WTC11 (cell line): ENCODE results near the gene SRPRA. TPM values are rescaled to one million over a fixed set of nuclear protein-coding genes. Genes with fewer than 3 reads are reported as not detected.
A peak's percentile ranks its signal among the peaks of the same experiment; 100 is the strongest.

Experiments used
- ATAC-seq: fragments of 200-7000 bp; cut with Tn5 transposase; 2 replicates; pipeline ENCODE4 v1.10.0; 2021; ENCODE audit warnings: mild to moderate bottlenecking, moderate library complexity
- CTCF ChIA-PET: fragments of 300-600 bp; sonication (Branson Sonifier 250); formaldehyde crosslinking; loops from one replicate; lab custom pipeline; 2021; ENCODE audit warnings: antibody characterized with exemption; lab: Charles Lee
- POLR2A ChIA-PET: fragments of 350-600 bp; sonication (Branson Sonifier 250); formaldehyde crosslinking; loops from one replicate; lab custom pipeline; 2021; ENCODE audit warnings: antibody characterized with exemption; lab: Charles Lee
- DNase-seq: peaks from one replicate; pipeline ENCODE4 v3.0.0; 2021; ENCODE audit warnings: low spot score
- H3K27ac Mint-ChIP-seq: 2 replicates; pipeline ENCODE4 v1.8.0; 2021; ENCODE audit warnings: mixed read lengths
- H3K27me3 Mint-ChIP-seq: 2 replicates; pipeline ENCODE4 v1.8.0; 2021; ENCODE audit warnings: low read depth, mild to moderate bottlenecking, moderate library complexity, mixed read lengths
- H3K36me3 Mint-ChIP-seq: 2 replicates; pipeline ENCODE4 v1.8.0; 2021; ENCODE audit warnings: mixed read lengths
- H3K4me1 Mint-ChIP-seq: 2 replicates; pipeline ENCODE4 v1.8.0; 2022; ENCODE audit warnings: mixed read lengths
- H3K4me3 Mint-ChIP-seq: 2 replicates; pipeline ENCODE4 v1.8.0; 2021; ENCODE audit warnings: mild to moderate bottlenecking, moderate library complexity, mixed read lengths
- H3K9me3 Mint-ChIP-seq: 2 replicates; pipeline ENCODE4 v1.8.0; 2021; ENCODE audit warnings: mixed read lengths
- AR ChIP-seq: fragments of 250-450 bp; sonication (Bioruptor Pico); IDR thresholded peaks from 2 replicates; pipeline ENCODE4 v1.9.0; 2021; ENCODE audit warnings: mild to moderate bottlenecking
- ATF1 ChIP-seq: sonication (generic); formaldehyde crosslinking; IDR thresholded peaks from 2 replicates; pipeline ENCODE4 v1.8.1; 2023; ENCODE audit warnings: mild to moderate bottlenecking, moderate library complexity, missing genetic modification reagents
- ELF4 ChIP-seq: sonication (generic); formaldehyde crosslinking; IDR thresholded peaks from 2 replicates; pipeline ENCODE4 v1.8.1; 2022; ENCODE audit warnings: low read depth, mild to moderate bottlenecking, moderate library complexity, missing genetic modification reagents
- EMX1 ChIP-seq: fragments of 250-450 bp; sonication (Bioruptor Pico); IDR thresholded peaks from 2 replicates; pipeline ENCODE4 v1.8.0; 2021; ENCODE audit warnings: mild to moderate bottlenecking
- JUN ChIP-seq: sonication (generic); formaldehyde crosslinking; IDR thresholded peaks from 2 replicates; pipeline ENCODE4 v1.8.0; 2023; ENCODE audit warnings: mild to moderate bottlenecking, missing genetic modification reagents
- NR1H2 ChIP-seq: sonication (generic); formaldehyde crosslinking; IDR thresholded peaks from 2 replicates; pipeline ENCODE4 v1.9.0; 2021; ENCODE audit warnings: mild to moderate bottlenecking, moderate library complexity, missing genetic modification reagents
- PREB ChIP-seq: sonication (generic); formaldehyde crosslinking; IDR thresholded peaks from 2 replicates; pipeline ENCODE4 v1.8.1; 2022; ENCODE audit warnings: mild to moderate bottlenecking, missing genetic modification reagents, moderate library complexity, borderline replicate concordance
- SMAD3 ChIP-seq: sonication (generic); formaldehyde crosslinking; IDR thresholded peaks from 2 replicates; pipeline ENCODE4 v1.8.0; 2022; ENCODE audit warnings: missing genetic modification reagents, mild to moderate bottlenecking, borderline replicate concordance
- TCF7 ChIP-seq: sonication (generic); formaldehyde crosslinking; IDR thresholded peaks from 2 replicates; pipeline ENCODE4 v1.8.0; 2022; ENCODE audit warnings: mild to moderate bottlenecking, low read depth, missing genetic modification reagents, moderate library complexity
- ZNF138 ChIP-seq: sonication (generic); formaldehyde crosslinking; conservative IDR thresholded peaks from 2 replicates; pipeline ENCODE4 v1.8.1; 2022; ENCODE audit warnings: mild to moderate bottlenecking, moderate library complexity, missing genetic modification reagents
- ZNF219 ChIP-seq: sonication (generic); formaldehyde crosslinking; IDR thresholded peaks from 2 replicates; pipeline ENCODE4 v1.8.0; 2023; ENCODE audit warnings: missing genetic modification reagents, mild to moderate bottlenecking, borderline replicate concordance
- ZNF532 ChIP-seq: fragments of 250-450 bp; sonication (Bioruptor Pico); IDR thresholded peaks from 2 replicates; pipeline ENCODE4 v1.9.0; 2021; ENCODE audit warnings: mild to moderate bottlenecking, borderline replicate concordance
- total RNA-seq: library from RNA; stranded (reverse); gene quantifications from 3 replicates; pipeline ENCODE4 v1.2.3, GENCODE V29; 2021
- TF ChIP-seq, protein P1 (sequence below): fragments of 250-450 bp; sonication (Bioruptor Pico); IDR thresholded peaks from 2 replicates; pipeline ENCODE4 v1.9.0; 2021; ENCODE audit warnings: mild to moderate bottlenecking
- TF ChIP-seq, protein P2 (sequence below): sonication (generic); formaldehyde crosslinking; IDR thresholded peaks from 2 replicates; pipeline ENCODE4 v1.8.1; 2022; ENCODE audit warnings: mild to moderate bottlenecking, moderate library complexity, missing genetic modification reagents
- TF ChIP-seq, protein P3 (sequence below): sonication (generic); formaldehyde crosslinking; IDR thresholded peaks from 2 replicates; pipeline ENCODE4 v1.8.1; 2023; ENCODE audit warnings: mild to moderate bottlenecking, missing genetic modification reagents, moderate library complexity
- TF ChIP-seq, protein P4 (sequence below): sonication (generic); formaldehyde crosslinking; conservative IDR thresholded peaks from 2 replicates; pipeline ENCODE4 v1.8.1; 2022; ENCODE audit warnings: mild to moderate bottlenecking, missing genetic modification reagents

The SRPRA gene
- total RNA-seq, 1 experiment from 2014 or later = 64.7 TPM

DNA sequence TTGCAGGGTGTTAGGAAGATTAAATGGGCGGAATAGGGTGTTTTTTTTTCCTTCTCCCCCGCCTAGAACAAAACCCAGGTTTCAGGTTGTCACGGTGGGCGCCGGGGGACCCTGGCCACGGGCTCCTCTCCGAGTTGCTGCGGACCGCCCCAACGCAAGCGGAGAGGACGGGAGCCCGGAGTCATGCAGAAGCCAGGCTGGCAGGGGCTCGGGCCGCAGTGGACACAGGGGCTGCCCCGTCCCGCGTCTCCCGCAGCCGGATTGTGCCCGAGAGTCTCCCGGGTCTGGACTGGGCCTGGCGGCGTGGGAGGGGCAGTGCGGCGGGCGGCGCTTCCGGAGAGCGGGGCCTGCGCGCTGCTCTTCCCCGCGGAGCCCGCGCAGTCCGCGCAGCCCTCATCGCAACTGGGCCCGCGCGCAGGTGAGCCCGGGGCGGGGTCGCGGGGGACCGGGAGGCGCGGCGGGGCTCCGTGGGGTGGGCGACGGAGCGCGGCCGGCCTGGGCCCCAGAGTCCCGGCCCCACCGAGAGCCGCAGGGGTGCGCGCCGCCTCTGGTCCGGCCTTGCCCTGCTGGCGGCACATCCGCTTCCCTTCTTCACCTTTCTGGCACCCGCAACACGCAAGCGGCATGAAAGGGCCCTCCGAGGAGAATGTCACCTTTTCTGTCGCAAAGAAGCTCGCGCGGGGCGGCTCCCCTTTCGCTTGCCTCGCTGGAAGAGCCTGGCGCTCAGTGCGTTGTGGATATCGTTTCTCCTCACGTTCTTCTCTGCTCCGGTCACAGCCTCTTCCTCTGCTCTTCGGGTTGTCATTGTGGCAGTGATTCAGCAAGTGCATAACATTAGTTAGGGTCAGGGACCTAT is 14.3 kb upstream of the SRPRA start, which contains the start of gene TIRAP (continued):
- TF ChIP-seq JUN (no peak), ZNF219 (peak; percentile 47; the same call in 1 of the 2 replicates), EMX1 (no peak), ELF4 (CRISPR knock-in tag) (no peak)
- TF ChIP-seq, protein P1, sequence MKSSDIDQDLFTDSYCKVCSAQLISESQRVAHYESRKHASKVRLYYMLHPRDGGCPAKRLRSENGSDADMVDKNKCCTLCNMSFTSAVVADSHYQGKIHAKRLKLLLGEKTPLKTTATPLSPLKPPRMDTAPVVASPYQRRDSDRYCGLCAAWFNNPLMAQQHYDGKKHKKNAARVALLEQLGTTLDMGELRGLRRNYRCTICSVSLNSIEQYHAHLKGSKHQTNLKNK (CRISPR knock-in tag) = no peak

DNA sequence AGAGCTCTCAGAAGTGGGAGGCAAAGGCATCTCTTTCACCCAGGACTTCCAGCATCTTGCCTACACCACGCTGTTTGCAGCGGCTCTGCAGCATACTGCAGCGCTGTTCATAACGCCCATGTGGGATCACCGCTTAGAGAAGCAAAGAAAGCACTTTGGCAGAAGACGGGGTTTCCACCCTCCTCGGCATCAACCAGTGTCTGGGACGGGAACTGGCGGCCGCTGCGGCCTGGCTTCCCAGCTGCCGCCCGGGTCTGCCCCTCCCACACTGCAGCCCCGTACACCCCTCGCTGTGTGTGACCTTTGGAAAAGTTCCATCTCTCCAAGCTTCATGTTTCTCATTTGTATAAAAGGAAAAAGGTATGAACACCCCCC is 13.7 kb upstream of the SRPRA start:
- no peaks in the 10 kb centered on the region for H3K9me3 Mint-ChIP-seq
- TF ChIP-seq PREB (CRISPR knock-in tag) (no peak), ATF1 (CRISPR knock-in tag) (no peak), AR (CRISPR knock-in tag) (no peak), NR1H2 (CRISPR knock-in tag) (no peak), TCF7 (CRISPR knock-in tag) (no peak)
- TF ChIP-seq, protein P2, sequence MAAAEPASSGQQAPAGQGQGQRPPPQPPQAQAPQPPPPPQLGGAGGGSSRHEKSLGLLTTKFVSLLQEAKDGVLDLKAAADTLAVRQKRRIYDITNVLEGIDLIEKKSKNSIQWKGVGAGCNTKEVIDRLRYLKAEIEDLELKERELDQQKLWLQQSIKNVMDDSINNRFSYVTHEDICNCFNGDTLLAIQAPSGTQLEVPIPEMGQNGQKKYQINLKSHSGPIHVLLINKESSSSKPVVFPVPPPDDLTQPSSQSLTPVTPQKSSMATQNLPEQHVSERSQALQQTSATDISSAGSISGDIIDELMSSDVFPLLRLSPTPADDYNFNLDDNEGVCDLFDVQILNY (CRISPR knock-in tag) = 0 out of 2 replicates have a peak, but pooled peaks have one; percentile 19
- TF ChIP-seq, protein P3, sequence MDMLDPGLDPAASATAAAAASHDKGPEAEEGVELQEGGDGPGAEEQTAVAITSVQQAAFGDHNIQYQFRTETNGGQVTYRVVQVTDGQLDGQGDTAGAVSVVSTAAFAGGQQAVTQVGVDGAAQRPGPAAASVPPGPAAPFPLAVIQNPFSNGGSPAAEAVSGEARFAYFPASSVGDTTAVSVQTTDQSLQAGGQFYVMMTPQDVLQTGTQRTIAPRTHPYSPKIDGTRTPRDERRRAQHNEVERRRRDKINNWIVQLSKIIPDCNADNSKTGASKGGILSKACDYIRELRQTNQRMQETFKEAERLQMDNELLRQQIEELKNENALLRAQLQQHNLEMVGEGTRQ (CRISPR knock-in tag) = no peak
- TF ChIP-seq, all 79 proteins: peak for 1
- ChIA-PET POLR2A (interaction anchor here (0.6 kb wide), 1 partner anchor 827 kb away, joined by 4 read pairs; no protein-coding TSS in a partner anchor), CTCF (interaction anchor here (1.8 kb wide), 1 partner anchor 11 kb away, joined by 6 read pairs; no protein-coding TSS in a partner anchor)
- ATAC-seq = peak; percentile 73
- peak; percentile 57 for DNase-seq
- H3K27ac Mint-ChIP-seq = no peak overlapping the region
- peaks cover 30% of the 10 kb centered on the region for H3K27me3 Mint-ChIP-seq
- H3K4me1 Mint-ChIP-seq = peaks cover 14% of the 10 kb centered on the region
- peaks cover 11% of the 10 kb centered on the region for H3K36me3 Mint-ChIP-seq
- peak overlapping the region; percentile 88 for H3K4me3 Mint-ChIP-seq

- DNase-seq = no peak
- H3K36me3 Mint-ChIP-seq = peaks cover 16% of the 10 kb centered on the region
- ChIA-PET CTCF (interaction anchor here (1.8 kb wide), 1 partner anchor 11 kb away, joined by 6 read pairs; no protein-coding TSS in a partner anchor), POLR2A (interaction anchor here (1.2 kb wide), 1 partner anchor 13 kb away, joined by 4 read pairs; the partner anchor contains the start of genes FOXRED1 and SRPRA)
- no peaks in the 10 kb centered on the region for H3K9me3 Mint-ChIP-seq
- peaks cover 30% of the 10 kb centered on the region for H3K27me3 Mint-ChIP-seq
- TF ChIP-seq ZNF532 (CRISPR knock-in tag) (no peak), SMAD3 (CRISPR knock-in tag) (no peak), ZNF138 (CRISPR knock-in tag) (no peak)
- TF ChIP-seq, protein P4, sequence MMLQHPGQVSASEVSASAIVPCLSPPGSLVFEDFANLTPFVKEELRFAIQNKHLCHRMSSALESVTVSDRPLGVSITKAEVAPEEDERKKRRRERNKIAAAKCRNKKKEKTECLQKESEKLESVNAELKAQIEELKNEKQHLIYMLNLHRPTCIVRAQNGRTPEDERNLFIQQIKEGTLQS (CRISPR knock-in tag) = no peak
- peaks cover 14% of the 10 kb centered on the region for H3K4me1 Mint-ChIP-seq
- no peak for ATAC-seq
- no peak overlapping the region for H3K27ac Mint-ChIP-seq
- peak overlapping the region; percentile 88 for H3K4me3 Mint-ChIP-seq
Measured at GRCh38 chr11:126281666-126282175, 13.0 kb upstream of the SRPRA start.
